GM12878 (cell line): Measurements from ENCODE around the gene TCF25. TPM values are rescaled to one million over a fixed set of nuclear protein-coding genes. Genes with fewer than 3 reads are reported as not detected.

Source experiments
- ATAC-seq: fragments of 200-7000 bp; cut with Tn5 transposase; 3 replicates; pipeline ENCODE4 v1.9.1; 2020; ENCODE audit warnings: mild to moderate bottlenecking, moderate library complexity
- BruUV-seq: library from RNA; stranded (reverse); fragments of 400-500 nt; replicated peaks from 2 replicates; lab custom pipeline; 2021; lab: Mats Ljungman, UMichigan
- CTCF ChIA-PET: fragments of 300-600 bp; sonication (Branson Sonifier 250); formaldehyde crosslinking; extraction: SDS; loops from one replicate; lab custom pipeline; 2021; ENCODE audit warnings: inconsistent platforms; lab: Yijun Ruan, JAX
- POLR2A ChIA-PET: fragments of 350-600 bp; formaldehyde crosslinking; extraction: SDS; loops from one replicate; lab custom pipeline; 2021; ENCODE audit warnings: inconsistent platforms; lab: Charles Lee
- RAD21 ChIA-PET: fragments of 300-600 bp; sonication (Branson Sonifier 250); formaldehyde crosslinking; loops from one replicate; lab custom pipeline; 2023; ENCODE audit warnings: antibody characterized with exemption; ENCODE audit not compliant: unreplicated experiment; lab: Charles Lee
- SMC1A ChIA-PET: fragments of 300-600 bp; sonication (Branson Sonifier 250); formaldehyde crosslinking; loops from one replicate; lab custom pipeline; 2023; ENCODE audit not compliant: unreplicated experiment, uncharacterized antibody; lab: Charles Lee
- DNase-seq: peaks from one replicate; pipeline ENCODE4 v3.0.0-alpha.2; 2011; ENCODE audit warnings: low read depth, low spot score
- FAIRE-seq: peaks from 3 replicates; lab custom pipeline; 2011; peaks lifted over from hg19 to GRCh38; lab: Jason Lieb, UNC
- H2AFZ ChIP-seq: 2 replicates; pipeline ENCODE4 v1.6.0; 2011; ENCODE audit warnings: low read depth, low read length, control low read depth; ENCODE audit not compliant: control insufficient read depth
- H3K27ac ChIP-seq: 2 replicates; pipeline ENCODE4 v1.5.1; 2011; ENCODE audit warnings: control low read depth; ENCODE audit not compliant: control insufficient read depth, insufficient read depth
- H3K27me3 ChIP-seq, 2 experiments: replicated peaks in 1 of 2; 2 replicates each; pipeline versions ENCODE4 v1.6.0 to v1.6.1; 2011; ENCODE audit warnings: low read length in 1 of 2; ENCODE audit not compliant: control insufficient read depth in 2 of 2, insufficient read depth in 2 of 2
- H3K36me3 ChIP-seq, 2 experiments: 2 replicates each; pipeline ENCODE4 v1.5.1; 2011; ENCODE audit warnings: low read length in 1 of 2; ENCODE audit not compliant: control insufficient read depth in 2 of 2, insufficient read depth in 2 of 2
- H3K4me1 ChIP-seq: 2 replicates; pipeline ENCODE4 v1.6.1; 2011; ENCODE audit warnings: mild to moderate bottlenecking, low read length, moderate library complexity, mixed read lengths; ENCODE audit not compliant: control insufficient read depth, insufficient read depth
- H3K4me2 ChIP-seq: 2 replicates; pipeline ENCODE4 v1.6.0; 2011; ENCODE audit warnings: control low read depth; ENCODE audit not compliant: control insufficient read depth, insufficient read depth
- H3K4me3 ChIP-seq: fragments of 200-600 bp; sonication (generic); 2 replicates; pipeline ENCODE4 v1.5.1; 2016
- H3K79me2 ChIP-seq: 2 replicates; pipeline ENCODE4 v1.6.0; 2011; ENCODE audit warnings: low read length; ENCODE audit not compliant: control insufficient read depth, insufficient read depth
- H3K9ac ChIP-seq: 2 replicates; pipeline ENCODE4 v1.8.0; 2011; ENCODE audit warnings: low read length, control low read depth, mixed read lengths; ENCODE audit not compliant: control insufficient read depth, insufficient read depth
- H3K9me3 ChIP-seq: replicated peaks from 3 replicates; pipeline ENCODE4 v1.5.1; 2011; ENCODE audit warnings: mild to moderate bottlenecking, low read length; ENCODE audit not compliant: control insufficient read depth, insufficient read depth
- H4K20me1 ChIP-seq: 2 replicates; pipeline ENCODE4 v1.6.0; 2011; ENCODE audit not compliant: control insufficient read depth, insufficient read depth
- BCL11A ChIP-seq: IDR thresholded peaks from 2 replicates; pipeline ENCODE4 v1.6.1; 2011; ENCODE audit warnings: low read depth, low read length
- BRCA1 ChIP-seq: IDR thresholded peaks from 2 replicates; pipeline ENCODE4 v1.6.1; 2011; ENCODE audit warnings: low read depth, low read length, improper control_type of control experiment
- CEBPB ChIP-seq, 2 experiments: fragments of 150-350 bp in 1 of 2; IDR thresholded peaks; 2 replicates each; pipeline ENCODE4 v1.6.1; 2012 to 2014; ENCODE audit warnings: low read depth in 2 of 2, low read length in 2 of 2, borderline replicate concordance in 1 of 2, inconsistent platforms in 1 of 2
- FOS ChIP-seq: IDR thresholded peaks from 3 replicates; pipeline ENCODE4 v1.6.1; 2011; ENCODE audit warnings: borderline replicate concordance; ENCODE audit not compliant: insufficient read length; ENCODE audit errors: extremely low read depth
- GABPA ChIP-seq: IDR thresholded peaks from 2 replicates; pipeline ENCODE4 v1.6.1; 2014; ENCODE audit warnings: antibody characterized with exemption, low read depth, mild to moderate bottlenecking, inconsistent platforms
- IKZF1 ChIP-seq: fragments of 450-650 bp; conservative IDR thresholded peaks from 2 replicates; pipeline ENCODE4 v1.6.1; 2017; ENCODE audit warnings: antibody characterized with exemption, mild to moderate bottlenecking
- KDM1A ChIP-seq: fragments of 200-600 bp; sonication (generic); IDR thresholded peaks from 2 replicates; pipeline ENCODE4 v1.6.1; 2016; ENCODE audit warnings: borderline replicate concordance
- NR2F1 ChIP-seq: fragments of 450-650 bp; conservative IDR thresholded peaks from 2 replicates; pipeline ENCODE4 v1.6.1; 2017; ENCODE audit warnings: mild to moderate bottlenecking
- RAD51 ChIP-seq: fragments of 450-650 bp; IDR thresholded peaks from 2 replicates; pipeline ENCODE4 v1.6.1; 2016; ENCODE audit warnings: moderate library complexity, mild to moderate bottlenecking, inconsistent platforms
- RB1 ChIP-seq: fragments of 450-650 bp; formaldehyde crosslinking; IDR thresholded peaks from 2 replicates; pipeline ENCODE4 v1.6.1; 2017; ENCODE audit warnings: mild to moderate bottlenecking, borderline replicate concordance
- SMAD1 ChIP-seq: fragments of 450-650 bp; IDR thresholded peaks from 2 replicates; pipeline ENCODE4 v1.6.1; 2018; ENCODE audit warnings: mild to moderate bottlenecking, low read depth; ENCODE audit not compliant: partially characterized antibody
- SUZ12 ChIP-seq: fragments of 200-600 bp; sonication (generic); IDR thresholded peaks from one replicate; pipeline ENCODE4 v1.6.1; 2018; ENCODE audit warnings: antibody characterized with exemption, mild to moderate bottlenecking; ENCODE audit not compliant: unreplicated experiment
- TBL1XR1 ChIP-seq: IDR thresholded peaks from 2 replicates; pipeline ENCODE4 v1.6.1; 2012; ENCODE audit warnings: low read depth, low read length, improper control_type of control experiment
- WGBS: methylation state at CpG from one replicate; pipeline ENCODE4 v1.1.6; 2016; ENCODE audit warnings: low lambda C conversion rate; ENCODE audit not compliant: insufficient replicate concordance, insufficient coverage; ENCODE audit errors: missing lambda C conversion rate; 5-methylcytosine and 5-hydroxymethylcytosine counted together
- in situ Hi-C: fragments of 300-500 bp; cut with MboI; formaldehyde crosslinking; loops from 9 replicates; pipeline ENCODE4 v1.14.3; 2018; ENCODE audit warnings: mixed read lengths
- intact Hi-C: fragments of 100-400 bp; cut with micrococcal nuclease; formaldehyde crosslinking; loops from one replicate; pipeline ENCODE4 v1.14.2; 2022; ENCODE audit not compliant: unreplicated experiment
- polyA plus RNA-seq, 11 experiments: library from polyadenylated mRNA; depleted of rRNA in 4 of 11; unstranded in 6 of 11; stranded (reverse) in 5 of 11; fragments of >200 nt; fragmentation: Nextera tagmentation in 4 of 11; fragmentation: Illumina TruSeq in 1 of 11; extraction: Ambion mirVana in 4 of 11; extraction: Trizol in 1 of 11; gene quantifications; 1 replicate in 1 of 11; 2 replicates in 10 of 11; pipeline versions ENCODE4 v1.2.1 to v1.2.3, GENCODE V29; 2011 to 2016; ENCODE audit warnings: inconsistent platforms in 2 of 11, missing spikeins in 2 of 11, low read depth in 1 of 11
- total RNA-seq, 4 experiments: library from RNA; depleted of rRNA in 3 of 4; stranded (reverse); fragments of >200 nt in 3 of 4; fragmentation: Illumina TruSeq in 1 of 4; extraction: Trizol in 1 of 4; gene quantifications; 2 replicates each; pipeline versions ENCODE4 v1.2.1 to v1.2.3, GENCODE V29; 2013 to 2021
- TF ChIP-seq, protein P1 (sequence below): fragments of 450-650 bp; IDR thresholded peaks from 2 replicates; pipeline ENCODE4 v1.6.1; 2017; ENCODE audit warnings: mild to moderate bottlenecking, moderate library complexity

TCF25 gene
- total and polyA plus RNA-seq, 10 of the 15 experiments (the other 5 are each of a cell fraction or from before 2014, with no cell fraction given) = 8.4 to 130 (median 89.4) TPM

DNA sequence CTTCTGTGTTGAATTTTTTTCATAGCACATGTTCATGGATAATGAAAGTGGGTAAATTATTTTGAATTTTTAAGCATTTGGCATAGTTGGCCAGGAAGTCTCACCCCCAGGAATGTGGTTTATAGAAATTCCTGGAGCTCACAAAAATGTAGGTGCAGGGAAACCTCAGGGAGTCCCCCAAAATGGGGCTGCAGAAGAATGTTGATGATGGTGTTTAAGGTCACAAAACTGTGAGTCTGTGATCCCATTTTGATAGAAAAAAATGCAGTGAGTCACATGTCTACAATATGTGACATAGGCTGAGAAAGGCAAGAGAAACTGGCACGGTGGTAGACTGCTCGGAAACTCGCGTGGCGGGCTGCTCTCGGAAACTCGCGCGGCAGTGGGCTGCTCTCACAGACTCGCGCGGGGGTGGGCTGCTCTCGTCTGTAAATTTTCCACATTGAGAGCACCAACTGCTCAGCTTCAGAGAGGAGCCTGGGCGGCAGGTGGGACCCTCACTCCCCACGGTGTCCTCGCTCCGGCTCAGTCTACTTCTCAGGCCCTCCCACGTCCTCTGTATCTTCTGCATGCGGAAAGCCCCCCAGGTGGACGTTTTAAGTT lies 26.6 kb downstream of the TCF25 start:
- Histone ChIP-seq H3K27me3 (no peaks in the 10 kb centered on the region), H3K4me3 (no peak overlapping the region), H2AFZ (no peak overlapping the region), H3K79me2 (no peaks in the 10 kb centered on the region), H3K27ac (no peak overlapping the region), H4K20me1 (no peaks in the 10 kb centered on the region), H3K9me3 (no peaks in the 10 kb centered on the region), H3K4me1 (no peaks in the 10 kb centered on the region), H3K36me3 (peaks cover 32 to 35% of the 10 kb centered on the region in 2 experiments; a peak in 3 of 4 replicates), H3K9ac (no peak overlapping the region), H3K4me2 (no peak overlapping the region)
- WGBS = 95% methylated on average over 17 of the region's 20 CpGs
- TF ChIP-seq FOS (no peak), IKZF1 (no peak), SMAD1 (no peak), RAD51 (no peak), BCL11A (no peak), CEBPB (IDR thresholded peaks at IDR 0.05; ENCODE audit: borderline replicate concordance in 1 of 2, low read depth in 2 of 2, low read length in 2 of 2) (no peak), NR2F1 (no peak), TBL1XR1 (no peak), BRCA1 (no peak), KDM1A (no peak), SUZ12 (no peak), RB1 (no peak), GABPA (no peak)
- TF ChIP-seq, protein P1, sequence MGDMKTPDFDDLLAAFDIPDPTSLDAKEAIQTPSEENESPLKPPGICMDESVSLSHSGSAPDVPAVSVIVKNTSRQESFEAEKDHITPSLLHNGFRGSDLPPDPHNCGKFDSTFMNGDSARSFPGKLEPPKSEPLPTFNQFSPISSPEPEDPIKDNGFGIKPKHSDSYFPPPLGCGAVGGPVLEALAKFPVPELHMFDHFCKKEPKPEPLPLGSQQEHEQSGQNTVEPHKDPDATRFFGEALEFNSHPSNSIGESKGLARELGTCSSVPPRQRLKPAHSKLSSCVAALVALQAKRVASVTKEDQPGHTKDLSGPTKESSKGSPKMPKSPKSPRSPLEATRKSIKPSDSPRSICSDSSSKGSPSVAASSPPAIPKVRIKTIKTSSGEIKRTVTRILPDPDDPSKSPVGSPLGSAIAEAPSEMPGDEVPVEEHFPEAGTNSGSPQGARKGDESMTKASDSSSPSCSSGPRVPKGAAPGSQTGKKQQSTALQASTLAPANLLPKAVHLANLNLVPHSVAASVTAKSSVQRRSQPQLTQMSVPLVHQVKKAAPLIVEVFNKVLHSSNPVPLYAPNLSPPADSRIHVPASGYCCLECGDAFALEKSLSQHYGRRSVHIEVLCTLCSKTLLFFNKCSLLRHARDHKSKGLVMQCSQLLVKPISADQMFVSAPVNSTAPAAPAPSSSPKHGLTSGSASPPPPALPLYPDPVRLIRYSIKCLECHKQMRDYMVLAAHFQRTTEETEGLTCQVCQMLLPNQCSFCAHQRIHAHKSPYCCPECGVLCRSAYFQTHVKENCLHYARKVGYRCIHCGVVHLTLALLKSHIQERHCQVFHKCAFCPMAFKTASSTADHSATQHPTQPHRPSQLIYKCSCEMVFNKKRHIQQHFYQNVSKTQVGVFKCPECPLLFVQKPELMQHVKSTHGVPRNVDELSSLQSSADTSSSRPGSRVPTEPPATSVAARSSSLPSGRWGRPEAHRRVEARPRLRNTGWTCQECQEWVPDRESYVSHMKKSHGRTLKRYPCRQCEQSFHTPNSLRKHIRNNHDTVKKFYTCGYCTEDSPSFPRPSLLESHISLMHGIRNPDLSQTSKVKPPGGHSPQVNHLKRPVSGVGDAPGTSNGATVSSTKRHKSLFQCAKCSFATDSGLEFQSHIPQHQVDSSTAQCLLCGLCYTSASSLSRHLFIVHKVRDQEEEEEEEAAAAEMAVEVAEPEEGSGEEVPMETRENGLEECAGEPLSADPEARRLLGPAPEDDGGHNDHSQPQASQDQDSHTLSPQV = no peak
- no TSS peak for BruUV-seq
- in situ Hi-C loops (no loop called here), intact Hi-C loops (no loop called here)
- RAD21 ChIA-PET = no interaction called here
- FAIRE-seq (no peak), DNase-seq (no peak), ATAC-seq (no peak)
- CTCF ChIA-PET = no interaction called here
- POLR2A ChIA-PET = no interaction called here
- SMC1A ChIA-PET = no interaction called here
